Psoas muscle (tissue), 8 donors: ENCODE measurements around the gene ANKH. TPM values are rescaled to one million over a fixed set of nuclear protein-coding genes. Genes with fewer than 3 reads are reported as not detected.

Experiments
- ATAC-seq, 4 donors: fragments of 200-7000 bp; cut with Tn5 transposase; one replicate each; pipeline ENCODE4 v1.9.1; 2020; ENCODE audit warnings: moderate library complexity in 3 of 4, mild to moderate bottlenecking in 2 of 4
- DNase-seq, 2 donors: peaks; one replicate each; pipeline ENCODE4 v3.0.0-alpha.2; 2020
- H3K27ac ChIP-seq: fragments of 200-600 bp; one replicate; pipeline ENCODE4 v1.8.0; 2022
- H3K27me3 ChIP-seq, 3 donors: fragments of 200-600 bp in 1 of 3; one replicate each; pipeline versions ENCODE4 v1.6.1 to v1.8.0; 2013 to 2022; ENCODE audit warnings: low read length in 2 of 3, mild to moderate bottlenecking in 2 of 3, moderate library complexity in 1 of 3; ENCODE audit not compliant: insufficient read depth in 3 of 3
- H3K36me3 ChIP-seq, 2 donors: fragments of 200-600 bp in 1 of 2; one replicate each; pipeline versions ENCODE4 v1.6.1 to v1.8.0; 2013 to 2022; ENCODE audit warnings: low read depth in 1 of 2, mild to moderate bottlenecking in 1 of 2, moderate library complexity in 1 of 2; ENCODE audit not compliant: insufficient read depth in 1 of 2
- H3K4me1 ChIP-seq: fragments of 200-600 bp; one replicate; pipeline ENCODE4 v1.8.0; 2022
- H3K4me3 ChIP-seq: fragments of 200-600 bp; one replicate; pipeline ENCODE4 v1.8.0; 2022; ENCODE audit warnings: mild to moderate bottlenecking
- H3K9me3 ChIP-seq: fragments of 200-600 bp; one replicate; pipeline ENCODE4 v1.8.0; 2022
- WGBS, 3 donors: extraction: QIAGEN DNeasy Blood & Tissue Kit; methylation state at CpG; one replicate each; pipeline versions ENCODE4 v1.1.6 to v1.1.7; 2013; 5-methylcytosine and 5-hydroxymethylcytosine counted together
- intact Hi-C, 2 donors: fragments of 100-400 bp; cut with DNase I; formaldehyde crosslinking; loops; one replicate each; pipeline versions ENCODE4 v1.11.0 to v1.14.2; 2022
- polyA plus RNA-seq, 3 donors: library from polyadenylated mRNA; stranded (reverse); fragments of 200-250 nt; gene quantifications; one replicate each; pipeline ENCODE4 v1.2.3, GENCODE V29; 2013
- total RNA-seq, 4 donors: library from RNA; stranded (reverse); fragmentation: NEBNext Ultra II Directional in 2 of 4; extraction: Animal tissue kit (Norgen Biotek cat#: 25700) in 2 of 4; gene quantifications; one replicate each; pipeline versions ENCODE4 v1.2.1 to v1.2.4, GENCODE V29; 2021 to 2023
- TF ChIP-seq, protein P1 (sequence below): fragments of 200-600 bp; IDR thresholded peaks from one replicate; pipeline ENCODE4 v1.8.0; 2022; ENCODE audit warnings: antibody characterized with exemption
- donor health status: healthy with polysubstance abuse.
- donor health status: DM: no; HTN: no; CAD: no; lungs with moderate emphysema.
- donor health status: Bipolar disorder and iron deficiency.
- donor health status: healthy.
- donor health status: DM: yes; HTN: yes; CAD: no.
- donor health status: DM: no; HTN: no; CAD: no.
- donor health status: DM: no; HTN: no; CAD: no.
- donor health status: DM: yes; HTN: yes; CAD: no.

Gene ANKH
- total and polyA plus RNA-seq, 7 donors: 24.0 to 92.8 (median 63.0) TPM

DNA sequence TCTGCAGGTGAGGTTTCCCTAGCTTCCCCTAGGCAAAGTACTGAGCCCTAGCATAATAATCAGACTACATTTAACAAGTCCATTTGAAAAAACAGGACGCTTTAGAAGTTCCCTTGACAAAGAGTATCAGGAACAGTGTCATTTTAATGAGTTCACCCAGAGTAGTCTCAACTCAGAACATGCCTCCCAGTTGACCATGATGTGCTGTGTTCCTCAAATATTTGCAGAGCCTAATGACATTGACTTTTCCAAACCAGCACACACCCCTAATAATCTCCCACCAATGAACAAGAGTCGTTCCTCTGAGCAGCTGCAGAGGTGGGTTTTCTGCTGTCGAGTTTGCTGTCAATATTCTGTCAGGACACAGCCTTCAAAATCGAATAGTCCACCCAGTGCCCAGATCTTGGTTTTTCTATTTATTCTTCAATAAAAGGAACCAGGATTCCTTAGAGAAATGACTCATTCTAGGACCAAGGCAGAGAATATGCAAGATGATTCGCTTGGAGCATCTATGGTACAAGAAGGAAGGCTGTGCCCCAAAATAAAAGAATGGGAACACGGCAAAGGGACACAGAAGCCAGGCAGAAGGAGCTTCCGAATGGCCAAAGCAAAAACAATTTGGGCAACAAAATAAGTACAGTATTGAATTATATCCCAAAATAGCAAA, 149.5 kb downstream of the ANKH start:
- Histone ChIP-seq H3K27me3 (no peaks in the 10 kb centered on the region), H3K9me3 (no peaks in the 10 kb centered on the region), H3K4me1 (peaks cover 40% of the 10 kb centered on the region), H3K4me3 (no peak overlapping the region), H3K36me3 (peaks cover 0 to 8% of the 10 kb centered on the region in 2 donors), H3K27ac (no peak overlapping the region)
- WGBS, 3 donors: 84 to 91% (median 85%) methylated on average over 7 of the region's 7 CpGs
- TF ChIP-seq, protein P1, sequence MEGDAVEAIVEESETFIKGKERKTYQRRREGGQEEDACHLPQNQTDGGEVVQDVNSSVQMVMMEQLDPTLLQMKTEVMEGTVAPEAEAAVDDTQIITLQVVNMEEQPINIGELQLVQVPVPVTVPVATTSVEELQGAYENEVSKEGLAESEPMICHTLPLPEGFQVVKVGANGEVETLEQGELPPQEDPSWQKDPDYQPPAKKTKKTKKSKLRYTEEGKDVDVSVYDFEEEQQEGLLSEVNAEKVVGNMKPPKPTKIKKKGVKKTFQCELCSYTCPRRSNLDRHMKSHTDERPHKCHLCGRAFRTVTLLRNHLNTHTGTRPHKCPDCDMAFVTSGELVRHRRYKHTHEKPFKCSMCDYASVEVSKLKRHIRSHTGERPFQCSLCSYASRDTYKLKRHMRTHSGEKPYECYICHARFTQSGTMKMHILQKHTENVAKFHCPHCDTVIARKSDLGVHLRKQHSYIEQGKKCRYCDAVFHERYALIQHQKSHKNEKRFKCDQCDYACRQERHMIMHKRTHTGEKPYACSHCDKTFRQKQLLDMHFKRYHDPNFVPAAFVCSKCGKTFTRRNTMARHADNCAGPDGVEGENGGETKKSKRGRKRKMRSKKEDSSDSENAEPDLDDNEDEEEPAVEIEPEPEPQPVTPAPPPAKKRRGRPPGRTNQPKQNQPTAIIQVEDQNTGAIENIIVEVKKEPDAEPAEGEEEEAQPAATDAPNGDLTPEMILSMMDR: no peak
- no peak for DNase-seq
- ATAC-seq: no peak
- intact Hi-C loops: loop anchor here in 1 of 2 donors (10.0 kb wide), 1 partner anchor 153 kb away; the partner anchor contains the start of gene ANKH

DNA sequence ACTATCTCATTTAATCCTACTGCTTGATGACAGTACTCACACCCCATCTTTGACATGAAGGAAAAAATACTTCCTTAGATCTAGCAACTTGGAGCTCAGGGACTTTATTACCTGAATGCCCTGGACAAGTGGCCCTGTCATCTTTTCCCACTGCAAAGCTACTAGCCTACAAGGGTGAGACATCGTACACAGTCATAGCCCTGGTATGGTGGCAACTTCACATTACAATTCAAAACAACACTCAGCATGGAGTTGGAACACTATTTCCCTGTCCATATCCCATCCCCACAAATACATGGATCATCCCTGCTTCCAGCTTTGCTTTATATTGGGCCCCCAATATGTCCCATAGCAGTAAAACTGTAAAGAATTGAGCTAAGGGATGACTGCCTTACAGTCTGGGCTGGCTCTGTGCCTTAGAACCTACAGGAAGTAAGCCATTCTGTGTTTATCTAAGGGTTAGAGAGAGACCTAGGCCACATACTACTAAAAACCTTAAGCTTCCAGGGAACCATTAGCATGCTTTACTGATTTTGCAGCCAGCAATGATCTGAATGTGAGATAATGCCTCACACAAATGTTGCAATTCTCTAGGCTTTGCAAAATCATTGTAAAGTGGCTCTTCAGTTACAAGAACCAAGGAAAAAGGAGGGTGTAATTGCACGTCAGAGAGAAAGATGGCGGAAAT, 151.2 kb downstream of the ANKH start:
- WGBS, 3 donors: 95 to 98% (median 96%) methylated on average over 3 of the region's 3 CpGs
- DNase-seq: no peak
- no peak for ATAC-seq
- Histone ChIP-seq H3K36me3 (peaks cover 0 to 25% of the 10 kb centered on the region in 2 donors), H3K27ac (no peak overlapping the region), H3K9me3 (no peaks in the 10 kb centered on the region), H3K4me3 (no peak overlapping the region), H3K4me1 (peaks cover 26% of the 10 kb centered on the region), H3K27me3 (no peaks in the 10 kb centered on the region)
- intact Hi-C loops: loop anchor here in 1 of 2 donors (10.0 kb wide), 1 partner anchor 154 kb away; the partner anchor contains the start of gene ANKH
- TF ChIP-seq, protein P1: no peak

DNA sequence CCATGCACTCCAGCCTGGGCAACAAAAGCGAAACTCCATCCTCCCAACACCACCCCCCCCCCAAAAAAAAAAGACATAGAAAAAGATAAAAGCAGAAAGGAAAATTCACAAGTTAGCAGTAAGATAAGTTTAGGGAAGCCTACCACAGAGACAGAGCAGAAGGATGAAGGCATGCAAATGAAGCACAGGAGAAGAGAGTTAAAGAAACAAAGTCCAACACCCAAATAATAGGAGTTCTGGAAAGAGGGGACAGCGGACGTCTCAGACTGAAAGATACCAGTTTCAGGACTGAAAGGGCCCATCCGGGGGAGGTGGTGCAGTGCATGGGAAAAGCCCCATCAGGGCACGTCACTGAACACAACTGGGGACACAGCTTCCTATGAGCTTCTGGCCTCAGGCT, 152.8 kb downstream of the ANKH start:
- ATAC-seq: no peak

DNA sequence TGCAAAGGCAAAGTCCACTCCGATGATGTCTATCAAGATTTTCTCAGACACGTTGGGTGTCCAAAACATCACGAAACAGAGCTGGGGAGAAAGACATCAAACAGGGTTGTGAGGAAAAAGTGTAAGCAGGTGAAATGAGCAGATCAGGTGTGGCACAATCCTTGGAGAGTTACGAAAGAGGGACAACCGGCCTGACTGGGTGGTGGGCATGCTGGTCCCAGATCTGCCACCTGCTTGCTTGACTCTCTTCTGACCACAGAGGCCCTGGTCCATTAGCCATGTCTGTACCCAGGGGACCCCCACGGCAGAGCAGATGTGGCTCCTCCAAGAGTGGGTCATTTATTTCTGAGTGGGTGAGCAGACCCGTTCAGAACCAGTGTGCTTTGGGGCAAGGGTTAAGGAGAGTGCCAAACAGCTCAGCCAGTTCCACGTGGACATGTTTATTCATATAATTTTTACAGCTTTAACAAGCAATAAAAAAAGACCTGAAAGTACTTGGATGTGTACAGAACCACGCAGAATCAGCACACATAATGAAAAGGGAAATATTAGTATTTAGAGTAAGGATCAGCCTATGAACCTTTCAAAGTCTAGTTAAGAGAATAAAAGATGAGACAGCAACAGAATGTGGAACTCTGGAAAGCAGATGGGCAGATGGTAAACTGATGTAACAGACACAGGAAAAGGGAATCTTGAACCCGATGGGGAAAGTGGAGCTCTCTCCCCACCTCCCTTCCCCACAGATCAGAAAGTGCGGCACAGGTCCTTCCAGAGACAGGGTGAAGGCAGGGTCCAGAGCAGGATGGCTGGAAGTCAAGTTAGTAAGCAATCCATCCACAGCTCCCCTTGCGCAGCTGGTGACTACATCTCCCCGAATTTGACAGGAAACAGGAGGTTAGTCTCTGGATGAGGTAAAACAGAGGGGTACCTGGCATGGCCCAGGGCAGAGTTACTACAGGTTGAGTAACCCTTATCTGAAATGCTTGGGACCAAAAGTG, 154.5 kb downstream of the ANKH start:
- no peak for ATAC-seq
- no peak for DNase-seq
- intact Hi-C loops: no loop called here
- H3K36me3 ChIP-seq: peaks cover 3 to 56% of the 10 kb centered on the region in 2 donors
- H3K4me3 ChIP-seq: no peak overlapping the region
- 89% methylated on average over 13 of the region's 13 CpGs for WGBS, 3 donors
- H3K27ac ChIP-seq: no peak overlapping the region
- H3K27me3 ChIP-seq: no peaks in the 10 kb centered on the region
- H3K4me1 ChIP-seq: peaks cover 17% of the 10 kb centered on the region
- TF ChIP-seq, protein P1: no peak
- no peaks in the 10 kb centered on the region for H3K9me3 ChIP-seq

More for the DNA sequence above, 152.8 kb downstream of the ANKH start:
- H3K27me3 ChIP-seq: no peaks in the 10 kb centered on the region
- 93 to 97% (median 95%) methylated on average over 5 of the region's 5 CpGs for WGBS, 3 donors
- intact Hi-C loops: no loop called here
- TF ChIP-seq, protein P1: no peak
- H3K4me3 ChIP-seq: no peak overlapping the region
- H3K27ac ChIP-seq: no peak overlapping the region
- peaks cover 27% of the 10 kb centered on the region for H3K4me1 ChIP-seq
- DNase-seq: no peak
- peaks cover 3 to 39% of the 10 kb centered on the region in 2 donors for H3K36me3 ChIP-seq
- H3K9me3 ChIP-seq: no peaks in the 10 kb centered on the region
